ENCODE data around the gene DENND4B.
A peak's percentile ranks its signal among the peaks of the same experiment; 100 is the strongest.

The DENND4B gene

GRCh38 chr1:153882296-153882912, 64.1 kb downstream of the DENND4B start:
- no peak for DNase-seq

GRCh38 chr1:153881751-153882150, 64.8 kb downstream of the DENND4B start:
- DNase-seq, result peak in 12 of 51 donors; percentile 0 to 40 (median 4)

- peak; percentile 9 to 92 (median 81) for DNase-seq
Observed at GRCh38 chr1:153880962-153881361, 65.6 kb downstream of the DENND4B start.

GRCh38 chr1:153880024-153880423, 66.5 kb downstream of the DENND4B start:
- no peak for DNase-seq
